Tibial nerve (tissue), 4 donors: ENCODE data around the gene BLM. TPM values are rescaled to one million over a fixed set of nuclear protein-coding genes. Genes with fewer than 3 reads are reported as not detected.

Source experiments
- DNase-seq, 2 donors: peaks; one replicate each; pipeline ENCODE4 v3.0.0-alpha.2; 2019; ENCODE audit warnings: low spot score in 2 of 2
- H3K27ac ChIP-seq, 4 donors: fragments of 200-600 bp; sonication (generic) in 3 of 4; one replicate each; pipeline ENCODE4 v1.5.1; 2017 to 2019; ENCODE audit warnings: mild to moderate bottlenecking in 1 of 4
- H3K27me3 ChIP-seq, 2 donors: fragments of 200-600 bp; sonication (generic) in 1 of 2; one replicate each; pipeline versions ENCODE4 v1.5.1 to v1.6.0; 2017 to 2019
- H3K36me3 ChIP-seq, 3 donors: fragments of 200-600 bp; sonication (generic); one replicate each; pipeline ENCODE4 v1.5.1; 2018 to 2019
- H3K4me1 ChIP-seq, 4 donors: fragments of 200-600 bp; sonication (generic) in 3 of 4; one replicate each; pipeline ENCODE4 v1.5.1; 2017 to 2019
- H3K4me3 ChIP-seq, 4 donors: fragments of 200-600 bp; sonication (generic) in 3 of 4; one replicate each; pipeline ENCODE4 v1.5.1; 2017 to 2019; ENCODE audit warnings: mild to moderate bottlenecking in 1 of 4, moderate library complexity in 1 of 4
- H3K9me3 ChIP-seq, 4 donors: fragments of 200-600 bp; sonication (generic) in 3 of 4; one replicate each; pipeline ENCODE4 v1.5.1; 2017 to 2019
- EP300 ChIP-seq, 2 donors: sonication (generic); formaldehyde crosslinking; IDR thresholded peaks; one replicate each; pipeline ENCODE4 v1.6.1; 2017; ENCODE audit warnings: antibody characterized with exemption in 2 of 2, mild to moderate bottlenecking in 1 of 2
- POLR2A ChIP-seq, 2 donors: fragments of 450-650 bp; IDR thresholded peaks; one replicate each; pipeline ENCODE4 v1.6.1; 2017; ENCODE audit warnings: antibody characterized with exemption in 2 of 2, mild to moderate bottlenecking in 2 of 2, moderate library complexity in 2 of 2
- WGBS, 2 donors: methylation state at CpG; one replicate each; pipeline ENCODE4 v1.1.5; 2018; 5-methylcytosine and 5-hydroxymethylcytosine counted together
- total RNA-seq, 4 donors: library from RNA; depleted of rRNA; stranded (reverse); fragments of >200 nt; gene quantifications; one replicate each; pipeline ENCODE4 v1.1.0, GENCODE V29; 2016
- TF ChIP-seq, protein P1 (sequence below), 5 experiments: fragments of 200-600 bp in 3 of 5; fragments of 450-650 bp in 2 of 5; sonication (generic) in 3 of 5; IDR thresholded peaks; one replicate each; pipeline ENCODE4 v1.5.1; 2016 to 2019; ENCODE audit warnings: antibody characterized with exemption in 5 of 5, mild to moderate bottlenecking in 3 of 5, moderate library complexity in 2 of 5

Gene BLM
- total RNA-seq, 4 donors from 2014 or later: 0.66 to 9.6 (median 1.0) TPM

GRCh38 chr15:90694987-90695386, 22.2 kb upstream of the BLM start:
- Histone ChIP-seq H3K36me3 (no peaks in the 10 kb centered on the region), H3K4me3 (no peak overlapping the region), H3K27me3 (no peaks in the 10 kb centered on the region), H3K27ac (no peak overlapping the region), H3K4me1 (no peaks in the 10 kb centered on the region), H3K9me3 (no peaks in the 10 kb centered on the region)
- no peak for DNase-seq
- TF ChIP-seq EP300 (IDR thresholded peaks at IDR 0.05) (no peak), POLR2A (IDR thresholded peaks at IDR 0.05) (no peak)
- TF ChIP-seq, protein P1, sequence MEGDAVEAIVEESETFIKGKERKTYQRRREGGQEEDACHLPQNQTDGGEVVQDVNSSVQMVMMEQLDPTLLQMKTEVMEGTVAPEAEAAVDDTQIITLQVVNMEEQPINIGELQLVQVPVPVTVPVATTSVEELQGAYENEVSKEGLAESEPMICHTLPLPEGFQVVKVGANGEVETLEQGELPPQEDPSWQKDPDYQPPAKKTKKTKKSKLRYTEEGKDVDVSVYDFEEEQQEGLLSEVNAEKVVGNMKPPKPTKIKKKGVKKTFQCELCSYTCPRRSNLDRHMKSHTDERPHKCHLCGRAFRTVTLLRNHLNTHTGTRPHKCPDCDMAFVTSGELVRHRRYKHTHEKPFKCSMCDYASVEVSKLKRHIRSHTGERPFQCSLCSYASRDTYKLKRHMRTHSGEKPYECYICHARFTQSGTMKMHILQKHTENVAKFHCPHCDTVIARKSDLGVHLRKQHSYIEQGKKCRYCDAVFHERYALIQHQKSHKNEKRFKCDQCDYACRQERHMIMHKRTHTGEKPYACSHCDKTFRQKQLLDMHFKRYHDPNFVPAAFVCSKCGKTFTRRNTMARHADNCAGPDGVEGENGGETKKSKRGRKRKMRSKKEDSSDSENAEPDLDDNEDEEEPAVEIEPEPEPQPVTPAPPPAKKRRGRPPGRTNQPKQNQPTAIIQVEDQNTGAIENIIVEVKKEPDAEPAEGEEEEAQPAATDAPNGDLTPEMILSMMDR (IDR thresholded peaks at IDR 0.05): no peak

DNA sequence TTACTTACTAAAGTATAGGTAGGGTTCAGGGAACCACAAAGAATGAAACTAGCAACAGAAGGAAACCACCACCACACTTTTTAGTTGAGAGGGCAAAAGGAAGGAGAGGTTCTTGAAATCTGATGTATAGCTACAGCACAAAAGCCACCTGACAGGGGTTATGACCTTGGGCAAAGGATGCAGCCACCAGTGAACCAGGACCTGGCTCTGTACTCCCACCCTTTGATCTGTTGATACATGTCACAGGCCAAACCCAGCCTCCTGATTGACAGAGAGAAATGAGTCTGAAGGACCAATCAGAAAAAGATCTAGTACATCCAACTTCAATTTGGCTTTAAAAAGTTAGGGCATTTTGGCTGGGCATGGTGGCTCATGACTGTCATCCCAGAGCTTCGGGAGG, 20.0 kb upstream of the BLM start:
- Histone ChIP-seq H3K4me3 (no peak overlapping the region), H3K36me3 (no peaks in the 10 kb centered on the region), H3K4me1 (no peaks in the 10 kb centered on the region), H3K27me3 (no peaks in the 10 kb centered on the region), H3K27ac (no peak overlapping the region), H3K9me3 (no peaks in the 10 kb centered on the region)
- no peak for DNase-seq
- 93 to 100% methylated on average over 1 of the region's 1 CpG for WGBS, 2 donors
- no peak for TF ChIP-seq POLR2A (IDR thresholded peaks at IDR 0.05)
- TF ChIP-seq, protein P1 (IDR thresholded peaks at IDR 0.05): no peak
- no peak for TF ChIP-seq EP300 (IDR thresholded peaks at IDR 0.05)

DNA sequence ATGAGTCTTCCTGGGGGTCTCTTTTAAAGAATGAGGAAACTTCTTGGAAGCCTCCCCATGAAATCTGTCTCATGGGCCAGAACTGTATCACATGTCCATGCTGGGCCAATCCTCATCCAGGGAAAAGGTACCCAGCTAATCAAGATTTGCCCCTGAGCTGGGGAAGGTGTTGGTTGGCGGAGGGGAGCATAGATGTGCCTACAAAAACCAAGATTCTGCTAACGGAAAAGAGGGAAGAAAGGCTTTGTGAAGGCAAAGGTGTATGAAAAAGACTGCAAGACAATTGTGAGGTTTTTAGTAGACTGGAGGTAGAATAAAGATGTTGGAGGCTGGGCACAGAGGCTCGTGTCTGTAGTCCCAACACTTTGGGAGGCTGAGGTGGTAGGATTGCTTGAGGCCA, 18.5 kb upstream of the BLM start:
- peaks cover 0 to 6% (median 0%) of the 10 kb centered on the region in 3 donors for H3K36me3 ChIP-seq
- no peaks in the 10 kb centered on the region for H3K4me1 ChIP-seq
- H3K4me3 ChIP-seq: no peak overlapping the region
- H3K27ac ChIP-seq: no peak overlapping the region
- H3K27me3 ChIP-seq: no peaks in the 10 kb centered on the region
- no peak for DNase-seq
- no peak for TF ChIP-seq POLR2A (IDR thresholded peaks at IDR 0.05)
- TF ChIP-seq, protein P1 (IDR thresholded peaks at IDR 0.05): no peak
- TF ChIP-seq EP300 (IDR thresholded peaks at IDR 0.05): no peak
- 90 to 98% methylated on average over 3 of the region's 3 CpGs for WGBS, 2 donors
- peaks cover 0 to 13% (median 0%) of the 10 kb centered on the region in 4 donors for H3K9me3 ChIP-seq

- H3K27me3 ChIP-seq: no peaks in the 10 kb centered on the region
- H3K4me3 ChIP-seq: no peak overlapping the region
- H3K36me3 ChIP-seq: peaks cover 0 to 6% (median 0%) of the 10 kb centered on the region in 3 donors
- 64 to 70% methylated on average over 2 of the region's 2 CpGs for WGBS, 2 donors
- DNase-seq: no peak
- peaks cover 0 to 19% (median 0%) of the 10 kb centered on the region in 4 donors for H3K9me3 ChIP-seq
- H3K4me1 ChIP-seq: no peaks in the 10 kb centered on the region
- H3K27ac ChIP-seq: no peak overlapping the region
- TF ChIP-seq, protein P1 (IDR thresholded peaks at IDR 0.05): no peak
- TF ChIP-seq EP300 (IDR thresholded peaks at IDR 0.05) (peak in 1 of 2 donors; percentile 21), POLR2A (IDR thresholded peaks at IDR 0.05) (no peak)
Measured at GRCh38 chr15:90701048-90701447, 16.1 kb upstream of the BLM start.

- H3K27ac ChIP-seq: no peak overlapping the region
- 54 to 65% methylated on average over 9 of the region's 9 CpGs for WGBS, 2 donors
- H3K36me3 ChIP-seq: peaks cover 0 to 6% (median 0%) of the 10 kb centered on the region in 3 donors
- H3K27me3 ChIP-seq: no peaks in the 10 kb centered on the region
- H3K9me3 ChIP-seq: peaks cover 0 to 19% (median 0%) of the 10 kb centered on the region in 4 donors
- TF ChIP-seq EP300 (IDR thresholded peaks at IDR 0.05): no peak
- TF ChIP-seq, protein P1 (IDR thresholded peaks at IDR 0.05): peak in 1 of 5 experiments; percentile 13
- no peaks in the 10 kb centered on the region for H3K4me1 ChIP-seq
- DNase-seq: peak; percentile 17 to 34
- no peak overlapping the region for H3K4me3 ChIP-seq
Measured at GRCh38 chr15:90701880-90702630, 15.1 kb upstream of the BLM start.
